ENCODE measurements around the gene KIF23.

GRCh38 chr15:69384626-69385598 is 29.2 kb upstream of the KIF23 start:
- no peak for TF ChIP-seq YY1 (IDR thresholded peaks at IDR 0.05; ENCODE audit: extremely low read depth, insufficient replicate concordance, low read depth, low read length)
- TF ChIP-seq POLR2AphosphoS5 (IDR thresholded peaks at IDR 0.05; ENCODE audit: low read depth, low read length) = no peak
- TF ChIP-seq, protein P1, sequence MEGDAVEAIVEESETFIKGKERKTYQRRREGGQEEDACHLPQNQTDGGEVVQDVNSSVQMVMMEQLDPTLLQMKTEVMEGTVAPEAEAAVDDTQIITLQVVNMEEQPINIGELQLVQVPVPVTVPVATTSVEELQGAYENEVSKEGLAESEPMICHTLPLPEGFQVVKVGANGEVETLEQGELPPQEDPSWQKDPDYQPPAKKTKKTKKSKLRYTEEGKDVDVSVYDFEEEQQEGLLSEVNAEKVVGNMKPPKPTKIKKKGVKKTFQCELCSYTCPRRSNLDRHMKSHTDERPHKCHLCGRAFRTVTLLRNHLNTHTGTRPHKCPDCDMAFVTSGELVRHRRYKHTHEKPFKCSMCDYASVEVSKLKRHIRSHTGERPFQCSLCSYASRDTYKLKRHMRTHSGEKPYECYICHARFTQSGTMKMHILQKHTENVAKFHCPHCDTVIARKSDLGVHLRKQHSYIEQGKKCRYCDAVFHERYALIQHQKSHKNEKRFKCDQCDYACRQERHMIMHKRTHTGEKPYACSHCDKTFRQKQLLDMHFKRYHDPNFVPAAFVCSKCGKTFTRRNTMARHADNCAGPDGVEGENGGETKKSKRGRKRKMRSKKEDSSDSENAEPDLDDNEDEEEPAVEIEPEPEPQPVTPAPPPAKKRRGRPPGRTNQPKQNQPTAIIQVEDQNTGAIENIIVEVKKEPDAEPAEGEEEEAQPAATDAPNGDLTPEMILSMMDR (IDR thresholded peaks at IDR 0.05 in 2 of 3, conservative IDR thresholded peaks at IDR 0.05 in 1 of 3; ENCODE audit: borderline replicate concordance in 1 of 3, insufficient read depth in 1 of 3, low read depth in 2 of 3, low read length in 2 of 3) = no peak
- no peak for TF ChIP-seq ZNF274 (IDR thresholded peaks at IDR 0.05; ENCODE audit: low read depth, low read length)
- TF ChIP-seq MAX (IDR thresholded peaks at IDR 0.05) = no peak

All from HCT116 (cell line).